Measurements from ENCODE around the gene CMIP.
"Not testable (repeated sequence)": the region's sequence is repeated elsewhere in the genome, so short reads cannot be mapped to it uniquely, and the experiment has no call there.

CMIP gene

GRCh38 chr16:81421126-81421525 lies 23.5 kb upstream of the CMIP start:
- DNase-seq (ENCODE audit: low read depth in 2 of 2, low spot score in 1 of 2): no peak

- no peak for DNase-seq (ENCODE audit: low read depth in 2 of 2, low spot score in 1 of 2)
Observed at GRCh38 chr16:81421536-81421935, 23.1 kb upstream of the CMIP start.

DNA sequence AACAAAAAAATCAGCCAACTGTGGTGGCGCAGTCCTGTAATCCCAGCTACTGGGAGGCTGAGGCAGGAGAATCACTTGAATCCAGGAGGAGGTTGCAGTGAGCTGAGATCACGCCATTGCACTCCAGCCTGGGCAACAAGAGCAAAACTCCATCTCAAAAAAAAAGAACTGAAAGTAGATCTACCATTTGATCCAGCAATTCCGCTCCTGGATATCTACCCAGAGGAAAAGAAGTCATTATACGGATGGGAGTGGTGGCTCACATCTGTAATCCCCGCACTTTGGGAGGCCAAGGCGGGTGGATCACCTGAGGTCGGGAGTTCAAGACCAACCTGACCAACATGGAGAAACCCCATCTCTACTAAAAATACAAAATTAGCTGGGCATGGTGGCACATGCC lies 22.5 kb upstream of the CMIP start:
- not testable (repeated sequence) for DNase-seq (ENCODE audit: low read depth in 2 of 2, low spot score in 1 of 2)

- DNase-seq (ENCODE audit: low read depth in 2 of 2, low spot score in 1 of 2): no peak
Observed at GRCh38 chr16:81424771-81425170, 19.8 kb upstream of the CMIP start.

GRCh38 chr16:81427219-81427618 lies 17.4 kb upstream of the CMIP start:
- no peak for DNase-seq (ENCODE audit: low read depth in 2 of 2, low spot score in 1 of 2)

DNA sequence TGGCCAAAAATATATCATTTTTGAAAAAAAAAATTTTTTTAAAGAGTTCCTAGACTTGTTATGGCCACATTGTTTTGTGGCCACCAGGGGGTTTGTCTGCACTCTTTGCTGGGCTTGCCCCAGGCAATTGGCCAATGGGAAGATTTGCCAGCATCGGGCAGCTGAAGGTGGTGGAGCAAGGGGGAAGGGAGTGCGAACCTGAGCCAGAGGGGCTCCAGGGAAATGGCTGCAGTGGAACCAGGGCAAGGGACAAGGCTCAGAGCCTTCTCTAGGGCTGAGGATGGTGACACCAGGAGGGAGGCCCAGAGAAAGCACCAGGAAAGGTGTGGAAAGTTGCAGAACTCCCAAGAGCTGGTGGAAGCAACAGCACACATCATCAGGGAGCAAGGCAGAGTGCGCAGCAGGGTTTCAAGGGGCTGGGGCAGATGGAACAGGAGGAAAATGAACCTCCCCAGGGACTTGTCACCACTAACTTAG lies 15.5 kb upstream of the CMIP start:
- no peak for DNase-seq (ENCODE audit: low read depth in 2 of 2, low spot score in 1 of 2)

DNA sequence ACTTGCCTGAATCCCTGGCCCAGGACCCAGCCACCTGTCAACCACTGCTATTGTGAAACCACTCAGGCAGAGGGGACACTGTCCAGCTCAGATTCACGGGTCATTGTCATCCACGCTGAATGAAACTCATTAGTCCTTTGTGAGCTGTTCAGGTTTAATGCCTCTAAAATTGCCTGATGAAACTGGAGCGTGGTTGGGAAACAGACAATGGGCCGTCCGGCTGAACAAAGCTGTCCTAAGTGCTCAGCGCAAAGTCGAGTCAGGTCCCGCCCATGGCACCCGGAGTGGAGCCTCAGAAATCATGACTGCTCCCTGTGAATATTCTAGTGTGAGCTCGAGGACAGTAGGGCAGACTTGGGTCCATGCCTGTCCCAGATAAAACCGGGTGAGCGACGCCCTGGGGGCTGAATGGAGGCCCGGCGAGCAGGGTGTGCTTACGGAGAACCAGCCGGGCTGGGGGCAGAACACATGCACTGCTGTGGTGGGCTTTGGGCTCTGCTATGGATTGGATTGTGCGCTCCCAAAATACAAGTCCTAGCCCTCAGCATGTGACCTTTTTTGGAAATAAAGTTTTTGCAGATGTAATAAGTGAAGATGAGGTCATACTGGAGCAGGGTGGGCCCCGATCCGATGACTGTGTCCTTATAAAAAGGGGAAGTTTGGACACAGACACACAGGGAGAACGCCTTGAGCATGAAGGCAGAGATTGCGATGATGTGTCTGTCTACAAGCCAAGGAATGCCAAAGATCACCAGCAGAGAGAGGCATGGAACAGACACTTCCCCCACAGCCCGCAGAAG lies 12.9 kb upstream of the CMIP start:
- no peak for DNase-seq (ENCODE audit: low read depth in 2 of 2, low spot score in 1 of 2)

DNA sequence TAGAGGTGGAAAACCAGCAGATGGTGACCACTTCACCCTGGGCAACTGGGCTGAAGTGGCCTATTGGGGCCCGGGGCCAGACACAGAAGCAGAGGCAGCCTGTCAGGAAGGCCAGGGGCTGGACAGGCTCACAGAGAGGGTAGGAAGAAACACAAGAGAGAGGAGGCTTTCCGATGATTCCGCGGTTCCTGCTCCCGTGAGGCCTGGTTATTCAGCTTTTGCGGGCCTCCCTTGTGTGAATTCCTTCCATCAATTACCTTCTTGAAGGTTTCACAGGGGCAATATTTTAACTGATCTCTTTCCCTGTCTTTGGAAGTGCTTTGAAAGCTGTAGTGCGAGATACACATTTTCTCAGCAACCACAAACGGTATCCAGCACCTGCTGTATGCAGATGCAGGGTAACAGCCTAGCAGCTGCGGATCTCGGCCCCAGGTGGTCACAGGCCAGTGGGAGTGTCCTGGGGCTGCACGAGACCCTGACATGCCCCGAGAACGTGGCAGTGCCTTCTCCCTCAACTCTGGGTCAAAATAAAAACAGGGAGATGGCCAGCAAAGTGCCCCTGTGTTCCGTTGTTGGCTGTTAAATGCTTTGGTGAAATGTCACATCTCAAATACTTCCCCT lies 11.6 kb upstream of the CMIP start:
- DNase-seq (ENCODE audit: low read depth in 2 of 2, low spot score in 1 of 2): no peak

GRCh38 chr16:81435103-81435502 lies 9.5 kb upstream of the CMIP start:
- no peak for DNase-seq (ENCODE audit: low read depth in 2 of 2, low spot score in 1 of 2)

DNA sequence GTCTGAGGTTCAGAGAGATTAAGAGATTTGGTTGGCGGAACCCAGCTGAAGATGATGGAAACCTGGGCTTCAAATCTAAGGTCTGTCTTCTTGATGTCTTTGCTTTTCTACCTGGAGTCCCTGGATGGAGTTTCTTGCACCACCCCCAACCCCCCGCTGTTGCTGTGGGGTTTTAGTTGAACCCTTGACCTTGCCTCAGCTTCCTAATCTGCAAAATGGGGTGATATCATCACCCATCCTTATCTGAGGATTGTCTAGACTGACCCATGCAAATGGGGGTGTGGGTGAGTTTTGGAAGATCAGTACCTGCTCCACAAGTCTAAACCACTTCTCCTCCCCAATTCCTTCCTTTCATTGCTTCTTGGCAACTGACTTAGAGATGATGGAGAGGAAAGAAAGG lies 9.0 kb upstream of the CMIP start:
- no peak for DNase-seq (ENCODE audit: low read depth in 2 of 2, low spot score in 1 of 2)

GRCh38 chr16:81436386-81436785 lies 8.2 kb upstream of the CMIP start:
- no peak for DNase-seq (ENCODE audit: low read depth in 2 of 2, low spot score in 1 of 2)

- DNase-seq (ENCODE audit: low read depth in 2 of 2, low spot score in 1 of 2): no peak
Observed at GRCh38 chr16:81437865-81438264, 6.7 kb upstream of the CMIP start.

DNA sequence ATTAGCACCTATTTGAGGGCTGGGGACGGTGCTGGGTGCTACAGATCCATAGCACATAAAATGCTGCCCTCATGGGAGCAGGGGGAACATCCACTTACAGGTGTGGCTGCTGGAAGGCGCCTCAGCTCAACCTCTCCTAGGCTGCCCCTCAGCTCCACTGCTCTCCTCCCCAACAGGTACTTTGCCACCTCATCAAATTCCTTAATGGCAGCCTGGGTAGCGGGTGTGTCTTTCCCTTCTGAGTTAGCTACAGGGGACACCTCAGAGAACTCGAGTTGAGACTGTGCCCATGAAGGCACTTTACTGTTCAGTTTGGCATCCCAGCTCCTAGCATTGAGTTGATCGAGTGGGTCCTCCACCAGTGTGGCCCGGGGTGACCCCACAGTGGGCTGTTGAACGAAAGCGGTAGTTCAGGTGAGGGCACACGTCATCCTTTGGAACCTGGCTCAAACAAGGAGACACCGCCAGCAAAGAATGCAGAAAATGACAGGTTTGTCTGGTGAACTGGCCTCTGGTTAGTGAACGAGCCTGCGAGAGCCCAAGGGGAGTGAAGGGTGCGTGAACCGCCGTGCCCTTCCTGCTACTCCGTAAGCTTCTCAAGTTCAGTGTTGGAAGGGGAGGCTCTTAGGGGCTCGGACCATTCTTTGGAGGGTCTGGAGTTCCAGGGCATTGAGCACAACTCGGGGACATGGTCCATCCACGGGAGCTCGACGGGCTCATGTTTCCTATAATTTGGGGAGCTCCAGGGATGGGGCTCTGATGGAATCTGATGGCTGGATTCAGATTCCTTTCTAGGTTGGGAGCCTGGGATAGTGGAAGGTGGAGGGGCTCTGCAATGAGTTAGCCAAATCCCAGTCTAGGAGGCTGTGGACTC lies 3.5 kb upstream of the CMIP start:
- no peak for DNase-seq (ENCODE audit: low read depth in 2 of 2, low spot score in 1 of 2)

- no peak for DNase-seq (ENCODE audit: low read depth in 2 of 2, low spot score in 1 of 2)
Observed at GRCh38 chr16:81442220-81442915, 2.2 kb upstream of the CMIP start.

DNA sequence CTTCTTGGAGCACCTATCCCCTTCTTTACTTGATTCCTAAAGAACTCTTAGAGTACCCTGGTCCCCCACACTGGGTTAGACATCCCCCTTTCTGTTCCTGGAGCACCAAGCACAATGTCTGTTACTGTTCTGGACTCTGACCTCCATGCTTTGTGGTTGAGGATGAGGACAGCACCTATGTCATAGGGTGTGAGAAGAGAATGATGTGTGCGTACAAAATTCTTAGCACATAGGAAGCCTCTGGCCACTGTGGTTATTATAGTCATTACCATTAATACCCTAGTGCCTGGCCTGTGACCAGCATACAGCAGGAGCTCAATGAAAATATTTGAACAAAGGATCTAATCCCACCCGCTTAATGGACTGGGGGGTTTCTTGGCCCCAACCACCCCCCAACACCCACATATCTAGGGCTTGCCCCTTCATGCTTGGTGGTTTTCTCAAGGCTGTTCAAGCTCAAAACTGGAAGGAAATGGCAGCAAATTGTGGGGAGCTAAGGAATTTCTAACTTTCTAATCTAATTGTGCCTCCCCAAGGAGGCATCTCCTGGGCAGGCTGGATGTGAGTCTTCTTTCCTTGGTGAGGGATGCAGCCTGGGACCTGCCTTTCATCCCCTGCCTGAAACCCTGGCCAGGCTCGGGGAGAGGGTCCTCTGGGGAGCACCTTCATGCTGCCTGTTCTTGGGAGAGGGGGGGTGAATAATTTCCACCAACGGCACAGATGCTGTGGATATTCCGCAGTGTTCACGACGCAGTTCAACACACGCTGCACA lies 1.5 kb upstream of the CMIP start:
- no peak for DNase-seq (ENCODE audit: low read depth in 2 of 2, low spot score in 1 of 2)

- DNase-seq (ENCODE audit: low read depth in 2 of 2, low spot score in 1 of 2): no peak
Observed at GRCh38 chr16:81443688-81444447, 740 bp upstream of the CMIP start.

DNA sequence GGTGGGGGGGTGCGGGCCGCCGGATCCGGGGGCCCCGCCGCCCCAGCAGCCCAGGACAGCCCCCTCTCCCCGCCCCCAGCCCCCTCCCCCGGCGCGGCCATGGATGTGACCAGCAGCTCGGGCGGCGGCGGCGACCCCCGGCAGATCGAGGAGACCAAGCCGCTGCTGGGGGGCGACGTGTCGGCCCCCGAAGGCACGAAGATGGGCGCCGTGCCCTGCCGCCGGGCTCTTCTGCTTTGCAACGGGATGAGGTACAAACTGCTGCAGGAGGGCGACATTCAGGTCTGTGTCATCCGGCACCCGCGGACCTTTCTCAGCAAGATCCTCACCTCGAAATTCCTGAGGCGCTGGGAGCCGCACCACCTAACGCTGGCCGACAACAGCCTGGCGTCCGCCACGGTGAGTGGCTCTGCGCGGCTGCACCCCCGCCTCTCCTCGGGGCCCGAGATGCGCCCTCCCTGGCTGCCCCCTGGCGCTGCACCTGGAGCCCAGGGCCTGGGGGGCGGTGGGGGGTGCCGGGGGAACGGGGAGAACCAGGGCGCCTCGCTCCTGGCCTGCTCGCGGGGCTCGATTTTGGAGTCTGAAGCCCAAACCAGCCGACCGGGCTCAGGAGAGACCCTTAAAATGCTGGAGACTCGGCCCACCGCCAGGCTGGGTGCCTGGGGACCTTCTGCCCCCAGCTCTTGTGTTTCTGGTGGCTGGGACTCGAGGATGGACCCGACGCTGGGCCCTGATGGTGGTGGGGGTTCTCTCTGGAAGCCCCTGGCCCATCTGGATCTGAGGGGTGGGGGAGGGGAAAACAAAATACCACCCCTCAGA lies 744 bp downstream of the CMIP start:
- no peak for DNase-seq (ENCODE audit: low read depth in 2 of 2, low spot score in 1 of 2)

DNA sequence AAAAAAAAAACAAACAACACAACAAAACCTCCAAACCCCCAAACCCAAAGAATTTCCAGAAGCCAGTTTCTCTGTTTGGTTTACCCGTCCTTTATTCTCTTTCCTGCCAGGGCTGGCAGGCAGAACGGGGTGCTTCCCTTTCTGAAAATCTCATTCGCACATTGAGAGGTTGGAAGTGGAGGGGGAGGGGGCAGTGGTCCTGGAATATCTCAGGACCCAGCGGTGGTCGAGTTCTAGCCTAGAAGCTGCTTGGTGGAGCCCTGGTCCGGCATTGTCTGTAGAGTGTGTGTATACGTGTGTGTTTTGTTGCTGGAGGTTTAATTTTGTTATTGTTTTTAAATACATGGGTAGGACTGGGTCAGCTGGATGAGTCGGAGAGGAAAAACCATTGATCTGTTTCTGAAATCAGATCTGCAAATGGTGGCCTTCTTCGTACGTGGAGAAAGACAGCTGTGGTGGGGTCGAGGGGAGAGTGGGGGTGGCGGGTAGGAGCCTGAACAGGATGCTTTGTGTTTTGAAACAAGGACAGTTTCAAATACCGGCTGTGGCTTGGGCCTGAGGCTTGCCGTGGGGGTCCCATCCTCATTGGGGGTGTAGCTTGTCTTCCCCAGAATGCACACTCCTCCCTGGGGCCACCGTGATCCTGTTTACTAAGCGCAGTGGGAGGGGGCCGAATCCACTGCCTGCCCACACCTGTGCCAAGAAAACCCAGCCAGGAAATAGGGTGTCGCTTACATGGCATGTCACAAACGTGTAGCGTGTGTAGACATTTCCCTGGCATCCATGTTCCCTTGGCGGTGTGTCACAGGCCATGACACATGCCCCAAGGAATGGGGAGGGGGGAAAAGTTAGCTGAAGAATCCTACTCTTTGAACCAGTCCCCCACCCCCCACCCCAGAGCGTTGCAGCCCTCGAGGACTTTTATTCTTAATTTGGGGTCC lies 1.6 kb downstream of the CMIP start:
- DNase-seq (ENCODE audit: low read depth in 2 of 2, low spot score in 1 of 2): no peak

All from stimulated activated CD8-positive, alpha-beta memory T cell treated with anti-CD3 and anti-CD28 coated beads, Interleukin-4, amount 100 ng/mL, for 4 hours (primary cell).